H7 (cell line): ENCODE data around the gene CHST2. TPM values are rescaled to one million over a fixed set of nuclear protein-coding genes. Genes with fewer than 3 reads are reported as not detected.
"Not testable (repeated sequence)": the region's sequence is repeated elsewhere in the genome, so short reads cannot be mapped to it uniquely, and the experiment has no call there.

Experiments
- DNase-seq: peaks from one replicate; pipeline ENCODE4 v3.0.0; 2012
- H3K27me3 ChIP-seq: 2 replicates; pipeline ENCODE4 v1.6.0; 2011; ENCODE audit warnings: mild to moderate bottlenecking, low read length; ENCODE audit not compliant: control insufficient read depth, insufficient read depth
- H3K36me3 ChIP-seq: replicated peaks from 2 replicates; pipeline ENCODE4 v1.5.1; 2011; ENCODE audit warnings: low read length; ENCODE audit not compliant: control insufficient read depth, insufficient read depth
- H3K4me3 ChIP-seq: 2 replicates; pipeline ENCODE4 v1.5.1; 2011; ENCODE audit warnings: low read depth, mild to moderate bottlenecking, control low read depth, low read length, moderate library complexity; ENCODE audit not compliant: insufficient read depth
- total RNA-seq: library from RNA; depleted of rRNA; stranded (reverse); fragments of >200 nt; shearing (Covaris generic); gene quantifications from 2 replicates; pipeline ENCODE4 v1.2.3, GENCODE V29; 2014

The CHST2 gene
- total RNA-seq, 1 experiment from 2014 or later, result 99.4 TPM

DNA sequence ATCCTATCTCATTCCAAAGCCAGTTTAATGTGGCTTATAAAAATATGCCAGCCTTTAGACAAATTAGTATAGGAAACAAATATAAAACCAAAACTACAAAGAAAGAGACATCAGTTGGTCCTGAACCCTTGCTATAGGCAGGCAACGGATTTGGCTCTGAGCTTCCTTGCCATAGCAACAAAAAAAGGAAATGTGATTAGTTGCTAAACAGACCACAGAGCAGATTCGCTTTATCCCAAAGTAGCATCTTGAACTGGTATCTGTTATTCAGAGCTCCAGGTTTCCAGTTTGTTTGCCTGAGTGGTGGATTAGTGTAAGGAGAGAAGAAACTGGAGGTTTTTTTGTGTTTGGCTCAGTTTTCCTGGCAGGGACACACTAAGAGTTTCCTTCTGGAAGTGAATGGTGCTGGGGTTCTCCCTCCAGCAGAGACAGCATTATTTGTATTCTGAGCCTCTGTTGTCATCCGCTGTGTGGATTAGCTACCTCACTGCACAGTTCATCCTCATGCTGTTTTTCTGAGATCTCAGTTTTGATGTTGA lies 44.1 kb downstream of the CHST2 start:
- Histone ChIP-seq H3K4me3 (no peak overlapping the region), H3K27me3 (no peaks in the 10 kb centered on the region), H3K36me3 (no peaks in the 10 kb centered on the region)
- no peak for DNase-seq

GRCh38 chr3:143165211-143165610 lies 45.6 kb downstream of the CHST2 start:
- Histone ChIP-seq H3K27me3 (no peaks in the 10 kb centered on the region), H3K36me3 (no peaks in the 10 kb centered on the region), H3K4me3 (no peak overlapping the region)
- DNase-seq, result no peak

GRCh38 chr3:143165612-143166285 lies 46.2 kb downstream of the CHST2 start:
- not testable (repeated sequence) for H3K36me3 ChIP-seq, DNase-seq, H3K27me3 ChIP-seq, H3K4me3 ChIP-seq

GRCh38 chr3:143166376-143166775 lies 46.8 kb downstream of the CHST2 start:
- no peak overlapping the region for H3K4me3 ChIP-seq
- no peaks in the 10 kb centered on the region for H3K36me3 ChIP-seq
- no peaks in the 10 kb centered on the region for H3K27me3 ChIP-seq
- DNase-seq, result no peak

DNA sequence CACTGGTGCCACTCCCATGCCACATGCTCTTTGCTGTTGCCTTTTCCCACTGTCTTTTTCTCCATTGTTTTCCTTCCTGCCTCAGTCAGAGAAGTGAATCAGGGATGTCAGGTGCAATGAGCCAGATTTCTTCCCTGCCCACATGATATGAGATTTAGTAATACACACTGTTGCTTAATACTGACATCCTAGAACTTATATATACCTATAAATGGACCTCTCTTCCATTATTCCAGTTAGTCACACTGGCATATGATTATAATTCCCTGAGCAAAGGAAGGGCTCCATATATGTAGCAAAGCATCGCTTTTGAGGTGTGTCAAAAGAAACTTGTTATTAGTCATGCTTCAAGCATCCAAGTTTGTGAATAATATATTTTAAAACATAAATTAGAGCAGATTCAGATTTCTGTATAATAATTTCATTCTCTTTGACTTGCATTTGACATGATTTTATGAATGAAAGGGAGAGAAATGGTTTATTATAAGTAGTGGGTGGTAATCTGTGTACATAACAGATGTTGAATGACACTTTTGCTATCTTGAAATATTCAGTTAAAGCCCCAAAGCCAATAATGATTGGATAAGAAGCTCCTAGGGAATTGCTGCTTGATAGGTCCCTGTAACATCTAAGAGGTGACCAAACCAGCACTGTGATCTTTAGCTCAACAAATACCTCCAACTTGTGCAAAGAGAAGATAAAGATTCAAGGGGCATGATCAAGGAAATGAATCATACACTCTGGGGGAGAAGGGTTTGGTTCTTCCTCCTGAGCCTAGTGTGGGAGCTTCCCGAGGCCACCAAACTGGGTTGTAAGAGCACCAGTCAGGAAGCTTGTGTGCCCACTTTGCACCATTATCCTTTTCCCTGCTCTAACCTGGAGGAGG lies 48.6 kb downstream of the CHST2 start:
- no peaks in the 10 kb centered on the region for H3K27me3 ChIP-seq
- no peak for DNase-seq
- H3K4me3 ChIP-seq, result no peak overlapping the region
- no peaks in the 10 kb centered on the region for H3K36me3 ChIP-seq

- no peak overlapping the region for H3K4me3 ChIP-seq
- H3K36me3 ChIP-seq, result no peaks in the 10 kb centered on the region
- no peak for DNase-seq
- no peaks in the 10 kb centered on the region for H3K27me3 ChIP-seq
Measured at GRCh38 chr3:143168855-143169192, 49.3 kb downstream of the CHST2 start.

GRCh38 chr3:143170074-143170473 lies 50.5 kb downstream of the CHST2 start:
- no peaks in the 10 kb centered on the region for H3K27me3 ChIP-seq

GRCh38 chr3:143170676-143171075 lies 51.1 kb downstream of the CHST2 start:
- H3K36me3 ChIP-seq, result no peaks in the 10 kb centered on the region
- H3K27me3 ChIP-seq, result no peaks in the 10 kb centered on the region
- no peak overlapping the region for H3K4me3 ChIP-seq
- DNase-seq, result no peak

More at GRCh38 chr3:143170074-143170473, 50.5 kb downstream of the CHST2 start:
- no peak overlapping the region for H3K4me3 ChIP-seq
- DNase-seq, result no peak
- H3K36me3 ChIP-seq, result no peaks in the 10 kb centered on the region

DNA sequence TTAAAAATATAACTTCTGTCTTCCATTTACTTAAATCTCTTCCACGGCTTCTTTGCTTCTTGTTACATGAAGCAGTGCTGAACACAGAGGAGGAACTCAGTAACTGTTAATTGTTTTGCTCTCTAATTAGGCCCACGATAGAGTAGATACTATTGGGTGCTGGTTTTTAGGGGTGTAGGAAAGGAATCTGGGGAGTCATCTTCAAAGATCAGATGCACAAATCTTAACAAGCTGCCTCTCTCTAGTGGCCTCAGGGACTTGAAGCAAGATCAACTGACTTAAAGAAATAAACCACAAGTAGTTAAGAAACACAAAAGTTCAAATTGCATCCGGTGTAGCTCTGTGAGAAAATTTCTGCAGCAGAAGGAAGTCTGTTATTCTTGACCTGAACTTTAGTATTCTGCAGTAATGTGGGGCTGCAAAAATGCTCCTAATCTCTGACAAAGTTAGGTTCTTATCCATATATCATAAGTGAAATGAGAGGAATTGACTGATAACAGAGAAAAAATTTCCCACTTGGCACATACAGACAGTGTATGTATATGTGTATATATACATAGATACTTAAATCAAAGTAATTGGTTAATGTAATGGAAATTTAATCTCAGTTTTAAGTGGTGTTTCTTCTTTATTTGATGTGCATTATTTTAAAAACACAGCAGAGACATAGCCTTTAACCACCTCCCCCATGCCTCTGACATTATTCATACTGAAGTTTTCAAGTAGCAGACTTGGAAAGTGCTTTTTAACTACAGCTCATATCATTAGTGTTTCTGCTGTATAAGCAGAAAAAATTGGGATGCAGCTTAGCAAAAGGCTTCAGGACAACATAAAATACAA lies 51.8 kb downstream of the CHST2 start:
- H3K36me3 ChIP-seq, result no peaks in the 10 kb centered on the region
- H3K27me3 ChIP-seq, result no peaks in the 10 kb centered on the region
- no peak overlapping the region for H3K4me3 ChIP-seq
- DNase-seq, result no peak

DNA sequence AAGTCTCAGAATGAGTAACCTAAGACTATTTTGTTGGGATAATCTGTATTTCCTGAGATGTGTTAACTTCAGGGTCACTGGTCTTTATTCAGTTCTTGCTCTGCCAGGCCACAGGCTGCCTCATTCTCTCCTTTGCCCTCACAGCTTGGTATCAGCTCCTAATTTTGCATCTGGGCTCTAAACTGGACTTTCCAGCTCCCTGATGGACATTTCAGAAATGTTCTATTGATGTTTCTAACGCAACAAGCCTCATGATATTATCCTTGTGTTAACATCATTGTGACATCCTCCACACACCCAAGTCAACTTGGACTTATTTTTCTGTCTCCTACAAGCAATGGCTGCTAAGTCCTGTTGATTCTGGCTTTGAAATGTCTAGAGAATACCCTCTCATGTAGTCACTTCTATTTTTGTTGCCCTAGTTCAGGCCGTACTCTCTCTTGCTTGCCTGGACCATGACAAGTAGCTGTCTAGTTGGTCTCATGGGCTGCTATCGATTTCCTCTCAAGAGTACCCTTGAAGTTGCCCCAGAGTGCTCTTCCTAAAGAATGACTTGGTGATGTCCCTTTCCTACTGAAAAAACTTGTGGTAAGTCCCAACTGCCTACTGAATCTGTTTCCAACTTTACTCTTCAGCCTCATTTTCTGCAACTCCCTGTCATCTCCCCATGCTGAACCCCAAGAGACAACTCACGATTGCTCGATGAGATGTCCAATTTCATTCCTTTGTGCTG lies 52.7 kb downstream of the CHST2 start:
- H3K4me3 ChIP-seq, result no peak overlapping the region
- H3K27me3 ChIP-seq, result no peaks in the 10 kb centered on the region
- no peak for DNase-seq
- H3K36me3 ChIP-seq, result no peaks in the 10 kb centered on the region

DNA sequence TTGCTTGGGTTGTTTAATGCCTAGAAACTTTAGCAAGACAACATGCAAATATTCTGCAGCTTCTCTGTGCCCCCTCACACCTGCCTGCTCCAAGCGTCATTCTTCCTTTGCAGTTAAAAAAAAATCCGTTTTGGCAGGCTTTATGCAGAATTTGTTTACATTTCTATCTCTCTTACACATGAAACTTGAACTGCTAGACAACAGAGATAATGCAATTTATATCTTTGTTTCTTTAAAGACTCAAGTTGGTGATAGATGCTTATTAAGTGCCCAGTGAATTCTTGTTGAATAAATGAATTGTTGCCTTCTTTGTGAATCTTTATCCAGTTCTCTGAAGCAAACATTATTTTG lies 53.2 kb downstream of the CHST2 start:
- no peaks in the 10 kb centered on the region for H3K27me3 ChIP-seq
- no peaks in the 10 kb centered on the region for H3K36me3 ChIP-seq
- H3K4me3 ChIP-seq, result no peak overlapping the region
- no peak for DNase-seq

- Histone ChIP-seq H3K4me3 (no peak overlapping the region), H3K36me3 (no peaks in the 10 kb centered on the region), H3K27me3 (no peaks in the 10 kb centered on the region)
- DNase-seq, result no peak
Measured at GRCh38 chr3:143173242-143173641, 53.7 kb downstream of the CHST2 start.
